SKM-1 treated with dmso at 0.1 percent for 144 hours (cell line): ENCODE results near the gene FBXL15.

Experiments
- DNase-seq: peaks from one replicate; lab custom pipeline; 2025; ENCODE audit not compliant: unreplicated experiment; lab: John Stamatoyannopoulos, UW

FBXL15 gene, protein sequence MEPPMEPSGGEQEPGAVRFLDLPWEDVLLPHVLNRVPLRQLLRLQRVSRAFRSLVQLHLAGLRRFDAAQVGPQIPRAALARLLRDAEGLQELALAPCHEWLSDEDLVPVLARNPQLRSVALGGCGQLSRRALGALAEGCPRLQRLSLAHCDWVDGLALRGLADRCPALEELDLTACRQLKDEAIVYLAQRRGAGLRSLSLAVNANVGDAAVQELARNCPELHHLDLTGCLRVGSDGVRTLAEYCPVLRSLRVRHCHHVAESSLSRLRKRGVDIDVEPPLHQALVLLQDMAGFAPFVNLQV

GRCh38 chr10:102420714-102421506 is at the start of gene FBXL15:
Gene FBXL15 (plus strand): TSS chr10:102420836. CDS start chr10:102421130, 294 bp downstream.
- peak; percentile 96 for DNase-seq

DNA sequence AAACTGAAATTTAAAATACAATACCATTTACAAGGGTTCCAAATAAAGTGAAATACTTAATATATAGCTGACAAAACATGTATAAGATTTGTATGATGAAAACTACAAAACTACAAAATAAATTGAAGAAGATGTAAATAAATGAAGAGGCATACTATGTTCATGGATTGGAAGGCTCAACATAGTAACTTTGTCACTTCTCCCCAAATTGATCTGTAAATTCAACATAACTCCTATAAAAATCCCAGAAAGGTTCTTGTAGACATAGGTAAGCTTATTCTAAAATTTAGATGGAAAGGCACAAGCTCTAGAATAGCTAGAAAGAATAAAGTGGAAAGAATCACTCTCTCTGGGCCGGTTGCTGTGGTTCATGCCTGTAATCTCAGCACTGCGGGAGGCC is 49.3 kb upstream of the FBXL15 start:
- DNase-seq = no peak

GRCh38 chr10:102375250-102375649 is 45.4 kb upstream of the FBXL15 start:
- DNase-seq = no peak

GRCh38 chr10:102375867-102376266 is 44.8 kb upstream of the FBXL15 start:
- DNase-seq = no peak

DNA sequence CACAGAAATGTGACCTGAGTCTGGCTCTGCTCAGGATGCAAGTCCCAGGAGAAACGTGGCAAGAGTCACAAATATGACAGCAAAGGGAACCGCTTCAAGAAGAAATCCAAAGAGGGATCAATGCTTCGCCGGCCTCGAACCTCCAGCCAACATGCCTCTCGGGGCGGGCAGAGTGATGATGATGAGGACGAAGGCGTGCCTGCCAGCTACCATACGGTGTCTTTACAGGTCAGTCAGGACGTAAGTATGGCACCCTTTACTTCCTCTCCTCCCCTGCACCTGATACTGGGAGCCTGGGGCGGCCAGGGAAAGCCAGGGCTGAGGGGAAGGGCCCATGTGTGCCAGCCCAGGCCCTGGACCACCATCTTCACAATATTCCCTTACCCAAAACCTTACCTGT is 43.7 kb upstream of the FBXL15 start:
- no peak for DNase-seq

- no peak for DNase-seq
Observed at GRCh38 chr10:102379383-102379782, 41.3 kb upstream of the FBXL15 start.

DNA sequence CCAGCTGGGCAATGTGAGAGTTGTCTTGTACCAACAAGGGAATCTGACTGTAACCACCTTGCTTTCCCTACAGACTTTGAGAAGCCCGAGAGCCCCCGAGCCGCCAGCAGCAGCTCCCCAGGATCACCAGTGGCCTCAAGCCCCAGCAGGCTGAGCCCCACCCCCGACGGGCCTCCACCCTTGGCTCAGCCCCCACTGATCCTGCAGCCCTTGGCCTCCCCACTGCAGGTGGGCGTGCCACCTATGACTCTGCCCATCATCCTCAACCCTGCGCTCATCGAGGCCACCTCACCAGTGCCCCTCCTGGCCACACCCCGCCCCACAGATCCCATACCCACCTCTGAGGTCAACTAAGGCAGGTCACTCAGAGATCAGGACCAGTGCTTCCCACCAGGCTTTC is 38.7 kb upstream of the FBXL15 start:
- DNase-seq = no peak

GRCh38 chr10:102382871-102383270 is 37.8 kb upstream of the FBXL15 start:
- DNase-seq = no peak

DNA sequence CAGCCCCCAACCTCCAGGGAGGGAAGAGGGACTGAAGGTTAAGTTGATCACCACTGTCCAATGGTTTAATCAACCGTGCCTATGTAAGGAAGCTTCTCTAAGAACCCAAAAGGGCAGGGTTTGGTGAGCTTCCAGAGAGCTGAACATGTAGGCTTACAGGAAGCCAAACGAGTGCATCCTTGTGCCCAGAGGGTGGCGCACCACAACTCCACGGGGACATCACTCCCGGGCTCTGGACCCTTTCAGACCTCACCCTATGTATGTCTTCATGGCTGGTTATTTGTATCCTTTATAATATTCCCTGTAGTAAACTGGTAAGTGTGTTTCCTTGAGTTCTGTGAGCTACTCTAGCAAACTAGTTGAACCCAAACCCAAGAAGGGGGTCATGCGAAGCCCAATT is 36.6 kb upstream of the FBXL15 start:
- DNase-seq = no peak

DNA sequence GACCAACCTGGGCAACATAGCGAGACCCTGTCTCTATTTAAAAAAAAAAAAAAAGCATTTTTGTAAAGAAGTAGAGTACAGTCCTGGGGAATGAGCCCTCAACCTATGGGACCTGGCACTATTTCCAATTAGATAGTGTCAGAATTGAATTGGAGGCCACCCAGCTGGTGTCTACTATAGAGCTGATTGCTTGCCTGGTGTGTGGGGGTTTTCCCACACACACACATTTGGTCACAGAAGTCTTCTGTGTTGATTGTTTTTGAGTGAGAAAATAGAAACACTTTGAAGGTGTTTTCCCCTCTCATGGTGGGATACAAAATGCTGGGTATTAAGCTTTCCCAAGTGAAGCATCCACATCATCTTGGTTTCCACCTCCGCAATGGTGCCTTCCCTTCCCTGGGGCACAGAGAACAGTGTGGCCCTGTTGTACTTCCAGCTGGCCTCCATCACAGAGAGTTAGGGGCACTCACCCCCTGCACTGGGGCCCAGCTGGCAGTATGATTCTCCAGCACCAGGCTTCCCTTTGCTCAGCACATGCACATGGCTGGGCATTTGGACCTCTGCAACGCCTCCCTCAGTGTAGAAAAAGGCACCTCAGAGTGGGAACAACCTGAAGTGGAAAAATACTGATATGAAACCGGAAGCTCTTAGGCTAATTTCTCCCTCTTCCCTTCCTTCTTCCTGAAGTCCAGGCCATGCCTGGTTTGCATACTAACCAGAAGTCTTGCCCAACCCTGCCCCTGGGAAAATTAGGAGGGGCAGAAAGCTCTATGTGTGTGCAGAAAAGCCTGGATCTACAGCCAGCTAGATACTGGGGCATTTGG is 35.8 kb upstream of the FBXL15 start:
- peak; percentile 30 for DNase-seq

- DNase-seq = no peak
Observed at GRCh38 chr10:102389894-102390293, 30.7 kb upstream of the FBXL15 start.

GRCh38 chr10:102392306-102392705 is 28.3 kb upstream of the FBXL15 start:
- no peak for DNase-seq

GRCh38 chr10:102393411-102394078 is 27.1 kb upstream of the FBXL15 start:
- DNase-seq = no peak

DNA sequence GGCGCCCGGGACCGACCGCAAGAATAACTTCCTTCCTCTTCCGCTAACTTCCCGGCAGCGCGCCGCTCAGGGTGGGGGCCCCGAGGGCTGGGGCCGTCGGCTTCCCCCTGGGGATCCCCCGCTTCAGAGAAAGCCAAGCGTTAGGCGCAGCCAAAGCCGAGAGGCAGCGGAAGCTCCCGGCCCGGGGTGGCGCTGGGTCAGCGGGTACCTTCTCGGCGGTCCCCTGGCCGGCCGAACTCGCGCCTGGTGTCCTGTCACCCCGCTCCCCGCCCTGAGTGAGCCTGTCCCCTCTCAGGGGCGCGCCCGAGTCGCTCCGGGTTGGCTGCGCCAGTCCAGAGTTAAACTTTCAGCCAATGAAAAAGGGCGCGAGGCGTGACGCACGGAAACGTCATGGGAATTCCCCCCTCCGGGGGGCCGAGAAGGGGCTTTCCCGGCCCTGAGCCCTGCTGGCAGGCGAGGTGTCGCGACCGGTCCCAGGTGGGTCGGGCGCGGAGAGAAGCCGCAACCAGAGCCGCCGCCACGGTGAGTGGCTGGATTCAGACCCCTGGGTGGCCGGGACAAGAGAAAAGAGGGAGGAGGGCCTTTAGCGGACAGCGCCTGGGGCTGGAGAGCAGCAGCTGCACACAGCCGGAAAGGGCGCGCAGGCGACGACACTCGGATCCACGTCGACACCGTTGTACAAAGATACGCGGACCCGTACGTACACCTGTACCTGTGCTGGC is 26.4 kb upstream of the FBXL15 start:
- DNase-seq = peak; percentile 81

- DNase-seq = no peak
Observed at GRCh38 chr10:102394801-102395399, 25.7 kb upstream of the FBXL15 start.

DNA sequence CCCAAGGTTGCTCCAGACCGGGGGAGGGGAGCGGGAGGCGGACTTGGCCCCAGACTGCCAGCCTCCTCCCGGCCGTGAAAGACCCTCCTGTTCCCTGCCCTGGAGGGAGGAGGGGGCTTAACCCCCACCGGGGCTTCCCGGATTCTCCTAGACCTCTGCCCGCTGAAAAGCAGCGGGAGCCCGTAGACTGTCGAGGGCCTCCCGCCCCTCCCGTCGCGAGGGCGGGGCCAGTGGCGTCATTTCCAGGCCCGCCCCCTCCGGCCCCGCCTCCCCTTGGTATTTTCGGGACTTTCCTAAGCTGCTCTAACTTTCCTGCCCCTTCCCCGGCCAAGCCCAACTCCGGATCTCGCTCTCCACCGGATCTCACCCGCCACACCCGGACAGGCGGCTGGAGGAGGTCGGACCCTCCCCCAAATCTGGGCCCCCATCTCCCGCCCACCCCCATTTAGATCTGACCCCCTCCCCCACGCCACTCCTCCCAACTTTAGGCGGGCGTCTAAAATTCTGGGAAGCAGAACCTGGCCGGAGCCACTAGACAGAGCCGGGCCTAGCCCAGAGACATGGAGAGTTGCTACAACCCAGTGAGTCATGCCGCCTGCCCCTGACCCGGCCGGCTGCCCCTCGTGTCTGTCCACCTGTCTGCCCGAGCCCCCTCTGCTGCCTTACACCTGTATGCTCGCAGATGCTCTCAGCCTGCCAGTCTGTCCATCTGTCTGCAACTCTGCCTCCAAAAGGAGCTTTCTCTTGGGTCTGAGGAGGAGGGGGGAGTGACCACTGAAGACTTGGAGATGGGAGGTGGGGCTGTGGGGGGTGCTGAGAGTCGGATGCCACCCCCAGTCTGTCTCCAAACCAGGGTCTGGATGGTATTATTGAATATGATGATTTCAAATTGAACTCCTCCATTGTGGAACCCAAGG is 25.0 kb upstream of the FBXL15 start, which contains the start of gene NFKB2:
Gene NFKB2, plus strand, starts transcription at position 306 of the 917 bp plus-strand sequence. Its CDS starts 255 bp downstream, at position 561.
- DNase-seq = peak; percentile 56

GRCh38 chr10:102396317-102396650 is 24.4 kb upstream of the FBXL15 start:
- no peak for DNase-seq

DNA sequence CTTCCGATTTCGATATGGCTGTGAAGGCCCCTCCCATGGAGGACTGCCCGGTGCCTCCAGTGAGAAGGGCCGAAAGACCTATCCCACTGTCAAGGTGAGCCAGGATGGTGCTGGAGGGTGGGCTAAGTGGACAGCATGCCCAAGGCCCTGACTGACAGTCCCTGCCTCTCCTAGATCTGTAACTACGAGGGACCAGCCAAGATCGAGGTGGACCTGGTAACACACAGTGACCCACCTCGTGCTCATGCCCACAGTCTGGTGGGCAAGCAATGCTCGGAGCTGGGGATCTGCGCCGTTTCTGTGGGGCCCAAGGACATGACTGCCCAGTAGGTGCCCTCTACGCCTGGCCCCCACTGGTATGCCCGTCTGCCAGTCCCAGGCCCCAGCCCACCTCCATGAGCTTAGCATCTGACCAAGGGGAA is 23.9 kb upstream of the FBXL15 start:
- no peak for DNase-seq
